ENCODE data around the gene TRIM73.
"Not testable (repeated sequence)": the region's sequence is repeated elsewhere in the genome, so short reads cannot be mapped to it uniquely, and the experiment has no call there.

Gene TRIM73

DNA sequence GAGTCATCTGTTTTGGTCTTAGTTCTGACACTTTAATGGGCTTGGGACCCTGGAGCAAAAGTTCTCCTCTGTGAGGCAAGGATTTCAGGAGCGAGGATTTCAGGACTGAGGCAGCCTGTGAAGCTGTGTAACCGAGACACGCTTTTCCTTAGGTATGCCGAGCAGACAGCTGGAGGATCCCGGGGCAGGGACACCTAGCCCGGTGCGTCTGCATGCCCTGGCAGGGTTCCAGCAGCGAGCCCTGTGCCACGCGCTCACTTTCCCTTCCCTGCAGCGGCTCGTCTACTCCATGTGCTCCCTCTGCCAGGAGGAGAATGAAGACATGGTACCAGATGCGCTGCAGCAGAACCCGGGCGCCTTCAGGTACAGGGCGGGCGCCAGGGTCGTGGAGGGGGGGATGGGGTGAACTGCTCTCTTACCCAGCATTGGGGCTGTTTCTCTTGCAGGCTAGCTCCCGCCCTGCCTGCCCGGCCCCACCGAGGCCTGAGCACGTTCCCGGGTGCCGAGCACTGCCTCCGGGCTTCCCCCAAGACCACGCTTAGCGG lies 20.5 kb downstream of the TRIM73 start:
- not testable (repeated sequence) for DNase-seq (ENCODE audit: low read depth in 2 of 2)

DNA sequence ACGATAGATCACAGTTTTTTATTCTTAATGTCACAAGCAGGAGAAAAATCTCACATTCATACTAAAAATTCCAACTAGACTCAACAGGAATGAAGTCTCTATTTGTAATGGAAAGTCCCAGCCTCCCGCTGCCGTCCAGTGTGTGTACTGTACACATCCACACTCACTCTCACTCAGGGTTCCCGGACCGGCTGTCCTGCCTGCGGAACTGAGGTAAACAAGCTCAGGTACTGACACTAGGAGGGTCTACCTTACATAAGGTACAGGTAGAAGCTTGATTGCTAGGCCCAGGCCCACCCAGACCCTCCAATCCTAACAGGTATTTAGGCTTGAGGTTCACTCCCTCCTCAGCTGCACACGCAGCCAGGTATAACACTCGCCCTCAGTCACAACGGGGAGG lies 21.4 kb downstream of the TRIM73 start:
- not testable (repeated sequence) for DNase-seq (ENCODE audit: low read depth in 2 of 2)

DNA sequence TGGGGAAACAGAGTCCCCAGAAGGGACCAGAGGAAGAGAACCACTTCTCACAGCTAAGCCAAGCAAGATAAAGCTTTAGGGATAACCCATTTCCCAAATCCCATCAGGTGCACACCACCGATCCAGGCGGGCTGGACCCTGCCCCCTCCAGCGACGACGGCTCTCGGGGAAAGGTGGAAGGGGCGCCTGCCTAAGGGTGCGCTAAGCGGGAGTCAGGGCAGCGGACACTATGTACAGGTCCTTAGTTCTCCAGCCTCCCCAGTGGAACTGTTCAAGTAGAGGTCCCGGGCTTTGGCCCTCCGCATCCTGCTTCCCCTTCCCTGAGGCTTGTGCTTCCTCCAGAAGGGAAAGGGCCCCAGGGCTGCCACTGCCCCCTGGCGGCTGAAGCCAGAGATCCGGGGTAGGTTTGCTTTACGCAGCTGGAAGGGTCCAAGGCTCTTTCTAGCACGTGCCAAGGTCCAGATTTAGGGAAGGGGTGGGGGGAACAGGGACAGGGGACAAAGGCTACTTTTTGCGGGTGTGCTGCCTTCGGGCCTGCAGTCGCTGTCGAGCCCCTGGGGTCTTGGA lies 22.9 kb downstream of the TRIM73 start:
- DNase-seq (ENCODE audit: low read depth in 2 of 2): not testable (repeated sequence)

DNA sequence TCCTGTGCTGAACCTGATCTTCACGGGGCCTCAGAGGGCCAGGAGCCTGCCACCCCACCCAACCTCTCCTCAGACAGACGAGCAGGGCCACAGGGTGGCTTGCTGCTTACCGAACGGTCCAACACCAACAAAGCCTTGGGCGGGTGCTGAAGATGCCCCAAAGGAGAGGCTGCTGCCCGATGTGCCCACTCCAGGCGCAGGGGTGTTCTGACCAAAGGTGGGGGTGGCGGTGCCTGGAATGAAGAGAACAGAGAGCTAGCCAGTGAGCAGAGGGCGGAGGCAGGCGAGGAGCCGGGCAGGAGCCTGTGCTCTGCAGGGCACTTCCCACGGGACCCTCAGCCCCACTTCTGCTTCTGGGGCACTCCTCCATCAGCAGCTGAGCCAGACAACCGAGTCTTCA lies 23.8 kb downstream of the TRIM73 start:
- not testable (repeated sequence) for DNase-seq (ENCODE audit: low read depth in 2 of 2)

DNA sequence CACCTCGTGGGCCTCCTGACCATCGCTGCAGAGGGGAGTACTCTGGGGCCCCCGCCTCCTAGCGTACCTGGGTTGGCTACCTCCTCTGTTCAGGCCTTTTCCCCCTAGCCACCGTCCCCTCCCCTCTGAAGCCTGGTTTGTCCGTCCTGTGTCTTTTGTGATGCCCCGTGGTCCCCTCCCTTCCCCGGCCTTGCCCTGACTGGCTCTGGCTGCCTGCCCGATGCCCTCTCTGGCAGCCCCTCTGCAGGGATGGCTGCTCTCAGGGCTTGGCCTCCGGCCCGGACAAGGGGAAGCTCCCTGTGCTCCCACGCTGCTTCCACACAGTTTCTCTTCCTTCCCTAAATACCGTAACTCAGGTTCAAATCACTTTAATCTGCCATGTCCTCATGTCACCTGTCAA lies 24.3 kb downstream of the TRIM73 start:
- DNase-seq (ENCODE audit: low read depth in 2 of 2): not testable (repeated sequence)

DNA sequence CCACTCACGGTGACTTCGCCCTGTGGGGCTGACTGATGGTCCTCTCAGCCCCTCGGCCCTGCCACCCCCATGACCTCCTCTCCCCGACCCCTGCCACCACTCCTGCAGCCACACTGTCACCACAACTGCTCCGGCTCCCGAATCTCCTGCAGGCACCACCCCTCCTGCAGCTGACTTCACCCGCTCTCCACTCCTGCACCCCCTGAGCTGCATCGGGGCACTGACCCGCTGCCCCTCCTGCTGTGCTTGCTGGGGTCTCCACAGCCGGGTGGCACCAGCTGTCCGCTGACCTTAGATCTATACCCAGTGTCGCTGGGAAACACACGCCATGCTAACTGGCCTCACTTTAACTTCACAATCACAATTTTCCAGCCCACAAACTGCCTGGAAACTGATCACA lies 24.7 kb downstream of the TRIM73 start:
- DNase-seq (ENCODE audit: low read depth in 2 of 2): not testable (repeated sequence)

DNA sequence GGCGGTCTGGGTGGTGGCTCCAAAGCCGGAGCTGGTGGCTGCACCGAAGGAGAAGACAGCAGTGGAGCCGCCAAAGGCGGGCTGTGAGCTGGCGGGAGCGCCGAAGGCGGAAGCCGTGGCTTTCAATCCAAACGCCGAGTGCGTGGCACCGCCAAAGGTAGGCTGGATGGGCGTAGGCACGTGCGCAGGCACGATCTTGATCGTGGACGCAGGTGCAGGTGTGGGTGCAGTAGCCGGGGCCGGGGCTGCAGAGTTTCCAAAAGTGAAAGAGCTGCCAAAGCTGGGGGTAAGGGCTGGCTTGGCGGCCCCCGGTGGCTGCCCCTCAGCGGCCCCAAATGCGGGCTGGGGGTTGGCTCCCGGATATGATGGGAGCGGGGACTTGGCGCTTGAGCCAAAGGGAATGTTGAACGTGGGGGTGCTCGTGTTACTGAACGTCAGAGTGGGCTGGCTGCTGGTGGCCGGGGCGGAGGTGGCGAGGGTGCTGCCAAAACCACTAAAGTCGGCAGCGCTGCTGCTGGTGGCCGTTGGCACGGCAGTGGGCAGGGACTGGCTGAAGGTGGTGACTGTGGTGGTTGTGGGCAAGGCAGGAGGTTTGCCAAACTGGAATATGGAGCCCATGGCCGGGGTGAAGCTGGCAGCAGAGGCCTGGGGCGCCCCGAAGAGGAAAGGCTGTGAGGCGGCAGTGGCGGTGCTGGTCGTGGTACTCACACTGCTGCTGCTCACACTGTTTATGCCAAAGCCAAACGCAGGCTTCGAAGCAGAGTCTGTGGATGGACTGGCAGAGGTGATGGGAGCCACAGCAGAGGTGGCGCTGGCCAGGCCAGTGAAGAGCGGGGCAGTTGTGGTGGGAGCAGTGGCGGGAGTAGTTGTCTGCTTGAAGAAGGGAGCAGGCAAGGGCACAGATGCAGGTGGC lies 26.6 kb downstream of the TRIM73 start:
- DNase-seq (ENCODE audit: low read depth in 2 of 2): not testable (repeated sequence)

DNA sequence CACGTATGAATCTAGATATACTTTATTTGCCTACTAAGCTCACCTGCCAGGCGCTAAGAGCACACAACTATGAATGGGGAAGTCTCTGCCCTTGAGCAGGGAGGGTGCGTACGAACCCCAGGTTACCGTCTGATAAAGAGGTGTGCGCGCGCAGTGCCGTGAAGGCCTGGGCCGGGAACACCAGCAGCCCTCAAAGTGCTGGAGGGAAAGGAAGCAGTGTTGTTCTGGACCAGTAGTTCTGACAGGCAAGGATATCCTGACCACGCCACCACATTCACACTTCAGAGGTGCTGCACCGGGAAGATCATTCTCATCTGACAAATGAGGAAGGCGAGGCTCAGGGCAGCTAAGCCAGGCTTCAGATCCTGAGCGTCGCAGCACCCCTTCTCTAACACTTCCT lies 28.1 kb downstream of the TRIM73 start:
- not testable (repeated sequence) for DNase-seq (ENCODE audit: low read depth in 2 of 2)

DNA sequence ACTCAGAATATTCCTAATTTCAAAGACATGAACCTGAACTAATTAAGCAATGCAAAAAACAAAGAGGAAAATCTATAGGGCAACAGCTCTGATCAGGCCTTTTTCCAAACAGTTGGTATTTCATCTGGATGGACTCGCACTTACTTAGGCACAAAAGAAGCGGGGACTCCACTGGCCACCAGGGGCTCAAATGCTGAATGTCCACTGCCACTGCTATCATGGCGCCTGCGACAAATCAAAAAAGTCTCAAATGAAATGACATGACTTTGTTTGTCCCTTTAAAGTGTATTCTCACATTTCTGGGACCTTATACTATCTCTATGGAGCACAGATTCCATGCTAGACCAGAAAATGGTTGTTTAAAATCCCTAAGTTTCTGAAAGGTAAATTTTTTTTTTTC lies 43.6 kb downstream of the TRIM73 start:
- not testable (repeated sequence) for DNase-seq (ENCODE audit: low read depth in 2 of 2)

DNA sequence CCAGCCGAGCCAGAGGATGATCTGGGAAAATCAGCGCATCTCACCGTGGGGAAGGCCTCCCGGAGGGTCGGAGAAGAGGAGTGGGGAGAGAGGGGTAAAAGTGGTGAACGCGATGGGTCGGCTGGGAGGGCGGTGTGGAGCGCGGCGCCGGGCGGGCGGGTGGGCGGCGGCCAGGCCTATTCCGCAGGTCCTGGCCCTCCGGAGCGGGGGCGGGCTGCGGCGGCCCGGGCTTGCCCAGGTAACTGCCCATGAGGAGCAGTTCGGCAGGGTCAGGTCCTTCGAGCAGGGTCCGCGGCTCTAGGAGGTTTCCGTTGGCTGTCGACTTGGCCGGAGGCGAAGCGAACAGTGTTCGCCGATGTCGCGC lies 46.7 kb downstream of the TRIM73 start:
- not testable (repeated sequence) for DNase-seq (ENCODE audit: low read depth in 2 of 2)

DNA sequence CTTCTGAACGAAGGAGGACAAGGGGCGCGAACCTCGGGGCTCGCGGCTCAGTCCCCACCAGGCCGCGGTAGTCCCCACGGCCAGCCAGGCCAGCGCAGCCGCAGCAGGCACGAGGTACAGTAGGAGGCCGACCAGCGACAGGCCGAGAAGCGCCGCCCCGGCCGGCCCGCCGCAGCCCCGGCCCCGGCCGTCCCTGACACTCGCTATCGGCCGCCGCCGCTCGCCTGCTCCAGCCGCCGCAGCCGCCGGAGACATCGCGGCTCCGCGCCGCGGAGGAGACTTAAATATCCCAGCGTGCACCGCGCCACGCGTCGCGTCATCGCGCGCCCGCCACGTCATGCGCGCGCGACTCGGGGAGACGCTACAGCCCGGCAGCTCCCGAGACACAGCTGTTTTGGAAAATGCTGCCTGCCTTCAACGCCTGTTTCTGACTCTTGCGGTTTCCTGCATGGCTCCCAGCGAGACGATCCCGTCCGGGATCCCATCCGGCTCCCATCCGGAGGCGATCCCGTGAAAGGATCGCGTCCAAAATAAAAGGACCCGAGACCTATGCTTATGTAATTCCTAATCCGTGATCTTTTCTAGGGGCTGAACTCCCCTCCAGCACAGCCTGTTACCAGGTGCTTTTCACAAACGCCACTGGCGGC lies 47.2 kb downstream of the TRIM73 start:
- DNase-seq (ENCODE audit: low read depth in 2 of 2): not testable (repeated sequence)

DNA sequence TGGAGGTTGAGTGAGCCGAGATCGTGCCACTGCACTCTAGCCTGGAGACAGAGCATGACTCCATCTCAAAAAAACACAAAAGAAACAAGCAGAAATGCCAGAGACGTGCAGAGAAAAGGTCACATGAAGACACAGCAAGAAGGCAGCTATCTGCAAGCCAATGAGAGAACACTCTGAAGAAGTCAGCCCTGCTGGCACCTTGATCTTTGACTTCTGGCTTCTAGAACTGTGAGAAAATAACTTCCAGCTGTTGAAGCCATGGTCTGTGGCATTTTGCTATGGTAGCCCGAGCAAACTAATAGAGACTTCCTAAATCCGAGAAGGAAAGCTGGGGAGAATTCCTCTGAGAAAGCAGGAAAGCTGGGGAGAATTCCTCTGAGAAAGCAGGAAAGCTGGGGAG lies 54.5 kb downstream of the TRIM73 start:
- not testable (repeated sequence) for DNase-seq (ENCODE audit: low read depth in 2 of 2)

DNA sequence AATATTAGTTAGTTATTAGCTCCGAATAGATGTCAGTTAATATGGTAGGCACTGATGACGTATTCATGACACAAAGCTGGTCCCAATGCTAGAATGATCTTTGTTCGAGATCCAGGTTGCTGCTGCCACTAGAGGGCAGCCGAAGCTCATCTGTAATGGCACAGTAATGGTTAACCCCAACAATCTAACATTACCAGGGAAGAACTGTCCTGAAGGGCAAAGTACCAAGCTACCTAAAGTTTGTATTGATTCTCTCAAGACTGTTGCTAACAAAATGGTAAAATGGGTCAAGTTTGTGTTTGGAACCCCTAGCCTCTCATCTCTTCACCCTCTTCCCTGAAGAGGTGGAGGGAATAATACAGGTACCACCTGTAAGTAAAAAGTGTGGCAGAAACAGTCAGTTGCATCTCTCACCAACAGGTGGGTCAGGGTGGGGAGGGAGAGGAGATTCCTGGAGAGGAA lies 57.1 kb downstream of the TRIM73 start:
- DNase-seq (ENCODE audit: low read depth in 2 of 2): not testable (repeated sequence)
